ENCODE data around the gene ZNF599. TPM values are rescaled to one million over a fixed set of nuclear protein-coding genes. Genes with fewer than 3 reads are reported as not detected.
A peak's percentile ranks its signal among the peaks of the same experiment; 100 is the strongest.

The ZNF599 gene
- total RNA-seq, 1 donor from 2014 or later = 10.0 TPM

DNA sequence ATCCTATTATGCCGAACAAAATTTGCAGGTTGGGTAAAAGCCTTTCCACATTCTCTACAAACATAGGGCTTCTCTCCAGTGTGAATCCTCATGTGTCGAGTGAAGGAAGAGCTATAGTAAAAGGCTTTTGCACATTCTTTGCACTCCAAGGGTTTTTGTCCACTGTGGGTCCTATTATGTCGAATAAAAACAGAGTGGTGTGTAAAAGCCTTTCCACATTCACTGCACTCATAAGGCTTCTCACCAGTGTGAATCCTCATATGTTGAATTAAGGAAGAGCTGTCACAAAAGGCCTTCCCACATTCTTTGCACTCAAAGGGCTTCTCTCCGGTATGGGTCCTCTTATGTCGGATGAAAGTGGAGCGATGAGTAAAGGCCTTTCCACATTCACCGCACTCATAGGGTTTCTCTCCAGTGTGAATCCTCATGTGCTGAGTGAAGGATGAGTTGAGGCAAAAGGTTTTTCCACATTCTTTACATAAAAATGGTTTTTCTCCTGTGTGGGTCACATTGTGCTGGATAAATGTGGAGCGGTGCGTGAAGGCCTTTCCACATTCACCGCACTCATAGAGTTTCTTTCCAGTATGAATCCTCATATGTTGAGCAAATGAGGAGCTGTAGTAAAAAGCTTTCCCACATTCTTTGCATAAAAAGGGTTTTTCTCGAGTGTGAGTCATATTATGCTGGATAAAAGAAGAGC lies 13.6 kb downstream of the ZNF599 start:
- no peak for ATAC-seq
- no peak for DNase-seq (ENCODE audit: low spot score)
- intact Hi-C loops (cut with DNase I) = no loop called here

DNA sequence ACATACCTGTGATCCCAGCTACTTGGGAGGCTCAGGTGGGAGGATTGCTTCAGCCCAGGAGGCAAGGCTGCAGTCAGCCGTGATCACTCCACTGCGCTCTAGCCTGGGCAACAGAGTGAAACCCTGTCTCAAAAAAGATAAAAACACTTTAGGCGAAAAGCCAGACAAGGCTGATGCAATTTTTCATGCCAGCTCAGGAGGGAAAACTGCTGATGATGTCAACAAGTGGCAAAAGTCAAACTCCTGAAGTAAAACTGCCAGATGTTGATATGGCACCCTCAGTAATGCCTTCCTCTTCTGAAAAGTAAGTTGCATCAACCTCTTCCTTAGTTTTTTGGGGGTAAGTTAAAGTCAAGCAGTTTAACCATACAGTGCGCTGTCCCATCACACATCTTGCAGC lies 15.6 kb downstream of the ZNF599 start:
- ATAC-seq (no peak), DNase-seq (ENCODE audit: low spot score) (no peak)
- intact Hi-C loops (cut with DNase I) = no loop called here

- intact Hi-C loops (cut with DNase I) = no loop called here
- DNase-seq (ENCODE audit: low spot score) (no peak), ATAC-seq (no peak)
Observed at GRCh38 chr19:34744896-34745690, 27.9 kb downstream of the ZNF599 start.

DNA sequence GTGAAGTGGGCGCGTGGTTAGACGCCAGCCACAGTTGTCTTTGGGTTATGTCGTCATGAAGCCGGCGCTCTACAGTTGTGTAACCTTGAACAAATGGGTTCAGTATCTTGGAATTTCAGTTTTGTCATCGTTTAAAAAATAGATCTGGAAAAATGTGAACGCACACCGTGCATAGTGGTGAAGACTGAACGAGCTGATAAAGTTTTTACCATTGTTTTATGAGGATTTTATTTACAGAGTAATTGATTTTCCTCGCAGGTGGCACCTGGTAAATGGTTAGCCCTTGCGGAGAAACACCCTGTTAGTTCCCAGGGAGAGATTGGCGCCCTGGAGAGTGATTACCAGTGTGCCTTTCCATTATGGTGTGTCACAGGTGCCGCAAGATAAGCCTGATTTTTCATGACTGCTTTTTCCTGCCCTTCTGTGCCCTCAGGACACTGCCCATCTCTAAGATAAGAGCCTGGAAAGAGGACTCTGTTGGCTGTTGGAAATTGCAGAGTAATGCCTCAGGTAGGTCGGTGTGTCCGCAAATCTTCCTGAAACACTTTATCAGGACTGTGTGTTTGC lies 38.4 kb downstream of the ZNF599 start:
- intact Hi-C loops (cut with DNase I) = no loop called here
- DNase-seq (ENCODE audit: low spot score) = no peak
- ATAC-seq = peak; percentile 78

DNA sequence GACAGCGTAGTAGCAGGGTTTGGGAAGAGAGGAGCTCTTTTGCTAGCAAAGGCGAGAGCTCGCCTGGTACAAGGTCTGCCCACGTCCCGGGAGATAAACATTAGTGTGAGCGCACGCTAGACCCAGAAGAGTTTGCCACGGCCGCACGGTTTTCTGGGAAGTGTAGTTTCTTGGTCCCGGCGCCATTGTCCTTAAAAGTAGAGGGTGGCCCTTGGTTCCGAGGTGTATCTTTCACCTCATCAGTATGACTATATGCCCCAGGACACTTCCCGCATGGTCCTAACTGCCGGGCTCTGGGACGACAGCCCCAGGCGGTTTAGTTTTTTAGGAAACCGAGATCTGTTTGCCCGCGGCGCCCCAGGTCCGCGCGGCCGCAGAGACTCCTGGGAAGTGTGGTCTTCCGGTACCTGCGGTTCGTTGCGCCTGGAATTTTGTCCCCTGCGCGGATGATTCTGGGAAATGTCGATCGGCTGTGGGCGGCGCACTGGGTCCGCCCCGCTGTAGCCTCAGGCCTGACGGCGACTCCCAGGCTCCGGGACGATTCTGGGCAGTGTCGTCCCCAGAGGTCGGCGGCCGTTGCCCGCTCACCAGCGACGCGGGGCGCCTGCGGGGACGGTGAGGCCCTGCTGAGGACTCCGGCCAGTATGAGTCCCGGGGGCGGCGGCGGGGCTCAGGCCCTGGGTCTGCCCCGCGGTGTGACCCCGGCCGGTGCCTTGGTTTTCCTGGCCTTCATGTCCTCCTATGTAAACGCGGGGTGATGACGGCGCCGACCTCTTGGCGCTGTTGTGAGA lies 39.1 kb downstream of the ZNF599 start, which contains the start of gene ZNF181:
ZNF181 (plus strand) TSS at position 498 of the 791 bp plus-strand sequence. CDS start 795 bp downstream, outside the sequence.
- DNase-seq (ENCODE audit: low spot score) (peak; percentile 92), ATAC-seq (peak; percentile 98)
- intact Hi-C loops (cut with DNase I) = no loop called here

DNA sequence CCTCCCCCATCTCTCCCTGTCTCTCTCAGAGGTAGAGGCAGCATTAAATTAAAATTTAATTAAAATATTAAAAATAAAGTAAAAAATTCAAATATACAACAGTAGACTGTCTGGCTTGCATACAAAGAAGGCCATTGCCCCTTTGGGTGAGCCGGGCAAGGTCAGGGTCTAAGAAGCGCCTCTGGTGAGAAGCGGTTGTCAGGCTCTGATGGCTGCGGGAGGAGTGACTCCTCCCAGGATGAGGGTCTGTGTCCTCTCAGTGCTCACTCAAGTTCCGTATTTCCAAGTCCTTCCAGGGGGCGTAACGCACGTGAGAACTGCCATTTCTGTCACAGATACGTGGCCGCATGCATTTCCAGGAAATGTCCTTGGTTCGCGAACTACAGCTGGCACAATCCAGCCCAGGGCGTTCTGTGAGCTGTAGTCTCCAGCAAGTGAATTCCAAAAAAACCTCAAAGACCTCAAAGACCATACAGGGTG lies 39.7 kb downstream of the ZNF599 start:
- intact Hi-C loops (cut with DNase I) = no loop called here
- peak; percentile 69 for DNase-seq (ENCODE audit: low spot score)

GRCh38 chr19:34732612-34733211 lies 40.3 kb downstream of the ZNF599 start:
- ATAC-seq (no peak), DNase-seq (ENCODE audit: low spot score) (no peak)
- intact Hi-C loops (cut with DNase I) = no loop called here

More for the DNA sequence above, 39.7 kb downstream of the ZNF599 start:
- ATAC-seq = peak; percentile 53

DNA sequence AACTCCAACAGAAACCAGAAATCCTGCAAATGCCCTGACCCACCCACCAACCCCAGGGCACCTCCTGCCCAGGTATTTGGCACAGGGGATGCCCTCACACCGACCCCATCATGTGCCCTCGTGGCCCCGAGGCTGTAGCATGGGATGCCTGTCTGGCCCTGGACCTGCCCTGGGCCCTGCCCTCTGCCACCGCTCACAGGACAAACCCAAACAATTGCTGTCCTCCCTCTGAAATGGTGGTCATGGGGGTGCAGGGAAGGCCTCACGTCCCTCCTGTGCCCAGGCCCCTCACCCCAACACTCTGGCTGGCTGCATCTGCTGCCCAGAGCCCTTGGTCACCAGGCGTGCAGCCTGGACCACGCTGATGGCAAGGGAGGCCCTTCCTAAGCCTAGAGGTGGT lies 41.1 kb downstream of the ZNF599 start:
- DNase-seq (ENCODE audit: low spot score) (no peak), ATAC-seq (no peak)
- intact Hi-C loops (cut with DNase I) = no loop called here

DNA sequence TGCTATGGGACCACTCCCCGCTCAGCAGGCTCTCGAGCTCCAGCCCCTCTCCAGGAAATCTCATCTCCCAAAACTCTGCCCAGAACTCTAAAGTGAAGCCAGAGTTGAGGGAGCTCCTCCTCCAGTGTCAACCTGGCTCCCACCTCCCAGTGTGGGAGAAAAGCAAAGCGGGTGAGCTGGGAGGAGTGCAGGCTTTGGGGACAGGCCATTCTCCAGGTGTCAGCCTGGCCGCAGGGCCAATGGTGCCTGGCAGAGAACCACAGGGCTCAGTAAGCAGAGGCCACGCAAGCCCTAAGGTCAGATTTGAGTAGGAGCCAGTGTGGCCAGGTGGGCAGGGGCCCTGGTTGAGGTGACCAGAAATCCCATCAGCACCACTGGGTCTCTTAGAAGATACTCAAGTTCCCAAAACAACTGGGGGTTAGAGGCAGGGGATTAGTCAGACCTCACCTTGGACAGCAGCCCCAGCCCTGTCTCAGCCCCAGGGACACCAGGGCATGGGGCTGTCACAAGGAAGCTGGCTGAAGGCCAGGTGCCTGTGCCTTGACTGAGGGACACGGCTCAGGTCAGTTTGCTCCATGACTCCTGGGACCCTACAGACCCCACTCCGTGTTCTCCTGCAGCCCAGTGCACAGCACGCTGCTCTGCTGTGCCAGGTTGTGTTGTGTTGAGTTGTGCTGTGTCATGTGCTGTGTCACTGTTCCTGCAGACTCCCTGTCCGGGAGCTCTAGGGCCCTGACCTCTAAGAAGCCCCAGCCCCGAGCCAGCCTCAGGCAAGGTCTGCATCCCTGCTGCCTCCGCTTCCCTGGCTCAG lies 41.8 kb downstream of the ZNF599 start:
- DNase-seq (ENCODE audit: low spot score) (no peak), ATAC-seq (no peak)
- intact Hi-C loops (cut with DNase I) = no loop called here

GRCh38 chr19:34725400-34725799 lies 47.6 kb downstream of the ZNF599 start:
- intact Hi-C loops (cut with DNase I) = no loop called here
- no peak for DNase-seq (ENCODE audit: low spot score)
- no peak for ATAC-seq

DNA sequence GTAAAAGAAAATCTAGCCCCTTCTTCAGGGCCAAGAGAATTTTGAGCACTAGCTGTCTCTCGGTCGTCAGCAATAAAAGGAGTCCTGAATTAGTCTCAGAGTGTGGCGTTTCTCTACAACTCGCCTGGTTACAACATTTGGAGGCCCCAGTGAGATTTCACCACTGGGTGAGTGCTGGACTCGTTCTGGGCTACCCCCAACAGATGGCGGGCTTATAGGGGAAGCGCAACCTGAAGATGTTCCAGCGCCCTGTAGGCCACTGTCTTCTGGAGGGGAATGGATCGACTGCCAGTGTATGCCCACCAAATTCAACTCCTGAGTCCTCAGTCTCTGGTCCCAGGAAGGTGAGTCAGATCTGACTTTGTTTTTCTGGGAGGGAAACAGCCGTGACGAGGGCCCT lies 50.7 kb downstream of the ZNF599 start:
- no peak for ATAC-seq
- no peak for DNase-seq (ENCODE audit: low spot score)
- intact Hi-C loops (cut with DNase I) = no loop called here

GRCh38 chr19:34715357-34715756 lies 57.7 kb downstream of the ZNF599 start:
- DNase-seq (ENCODE audit: low spot score) (no peak), ATAC-seq (no peak)
- intact Hi-C loops (cut with DNase I) = no loop called here

GRCh38 chr19:34713262-34713637 lies 59.8 kb downstream of the ZNF599 start:
- ATAC-seq (no peak), DNase-seq (ENCODE audit: low spot score) (no peak)
- intact Hi-C loops (cut with DNase I) = loop anchor here (5.0 kb wide), 1 partner anchor 76 kb away; no protein-coding TSS in a partner anchor

GRCh38 chr19:34712395-34713261 lies 60.4 kb downstream of the ZNF599 start:
- intact Hi-C loops (cut with DNase I) = loop anchor here (5.0 kb wide), 1 partner anchor 75 kb away; no protein-coding TSS in a partner anchor
- DNase-seq (ENCODE audit: low spot score) (no peak), ATAC-seq (peak; percentile 59)

- no peak for ATAC-seq
- no peak for DNase-seq (ENCODE audit: low spot score)
- intact Hi-C loops (cut with DNase I) = loop anchor here (5.0 kb wide), 1 partner anchor 75 kb away; no protein-coding TSS in a partner anchor
Observed at GRCh38 chr19:34711890-34712289, 61.1 kb downstream of the ZNF599 start.
